GM18519 (cell line): ENCODE results near the gene GNAL.
A peak's percentile ranks its signal among the peaks of the same experiment; 100 is the strongest.
"Not testable (repeated sequence)": the region's sequence is repeated elsewhere in the genome, so short reads cannot be mapped to it uniquely, and the experiment has no call there.

ENCODE experiments used
- ATAC-seq: cut with Tn5 transposase; IDR thresholded peaks from one replicate; pipeline ENCODE4 v1.9.1; 2021; ENCODE audit warnings: mild to moderate bottlenecking, moderate library complexity; ENCODE audit not compliant: unreplicated experiment, low FRiP score

GNAL gene

DNA sequence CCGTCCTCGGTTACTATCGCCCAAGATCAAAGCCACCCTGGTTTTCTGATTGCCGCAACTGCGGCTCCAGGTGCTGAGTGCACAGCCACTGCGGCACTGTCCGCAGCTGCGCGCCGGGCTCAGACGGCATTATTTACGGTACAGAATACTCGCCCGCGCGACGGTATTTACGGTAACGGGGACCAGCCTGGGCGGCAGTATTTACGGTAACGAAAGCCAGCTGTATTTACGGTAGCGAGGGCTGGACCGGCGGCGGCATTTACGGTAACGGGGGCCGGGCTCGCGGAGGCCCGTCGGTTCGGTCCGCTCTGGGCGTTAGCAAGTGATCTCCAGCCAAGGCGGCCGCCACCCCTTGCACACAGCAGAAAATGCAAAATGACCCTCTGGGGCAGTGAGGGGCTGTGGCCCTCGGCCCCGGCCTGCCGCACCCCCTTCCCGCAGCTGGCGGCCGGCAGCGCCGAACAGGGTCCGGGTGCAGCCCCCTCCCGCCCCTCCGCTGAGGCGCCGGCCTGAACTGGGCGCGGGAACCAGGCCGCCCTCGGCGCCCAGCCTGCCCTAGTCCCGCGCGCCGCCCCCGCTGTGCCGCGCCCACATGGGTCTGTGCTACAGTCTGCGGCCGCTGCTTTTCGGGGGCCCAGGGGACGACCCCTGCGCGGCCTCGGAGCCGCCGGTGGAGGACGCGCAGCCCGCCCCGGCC is at the start of gene GNAL:
Gene GNAL, plus strand, starts transcription at position 293 of the 697 bp plus-strand sequence. Its CDS starts 300 bp downstream, at position 593.
- ATAC-seq = peak; percentile 46

DNA sequence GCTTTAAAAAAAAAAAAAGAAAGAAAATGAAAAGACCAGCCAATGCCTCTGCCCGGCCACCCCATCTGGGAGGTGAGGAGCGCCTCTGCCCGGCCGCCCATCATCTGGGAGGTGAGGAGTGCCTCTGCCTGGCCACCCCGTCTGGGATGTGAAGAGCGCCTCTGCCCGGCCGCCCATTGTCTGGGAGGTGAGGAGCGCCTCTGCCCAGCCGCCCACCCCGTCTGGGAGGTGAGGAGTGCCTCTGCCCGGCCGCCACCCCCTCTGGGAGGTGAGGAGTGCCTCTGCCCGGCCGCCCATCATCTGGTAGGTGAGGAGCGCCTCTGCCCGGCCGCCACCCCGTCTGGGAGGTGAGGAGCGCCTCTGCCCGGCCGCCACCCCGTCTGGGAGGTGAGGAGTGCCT is 41.8 kb upstream of the GNAL start:
- ATAC-seq = not testable (repeated sequence)

DNA sequence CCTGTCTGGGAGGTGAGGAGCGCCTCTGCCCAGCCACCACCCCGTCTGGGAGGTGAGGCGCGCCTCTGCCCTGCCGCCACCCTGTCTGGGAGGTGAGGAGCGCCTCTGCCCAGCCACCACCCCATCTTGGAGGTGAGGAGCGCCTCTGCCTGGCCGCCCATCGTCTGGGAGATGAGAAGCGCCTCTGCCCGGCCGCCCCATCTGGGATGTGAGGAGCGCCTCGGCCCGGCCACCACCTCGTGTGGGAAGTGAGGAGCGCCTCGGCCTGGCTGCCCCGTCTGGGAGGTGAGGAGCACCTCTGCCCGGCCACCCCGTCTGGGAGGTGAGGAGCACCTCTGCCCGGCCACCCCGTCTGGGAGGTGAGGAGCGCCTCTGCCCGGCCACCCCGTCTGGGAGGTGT is 41.3 kb upstream of the GNAL start:
- not testable (repeated sequence) for ATAC-seq

DNA sequence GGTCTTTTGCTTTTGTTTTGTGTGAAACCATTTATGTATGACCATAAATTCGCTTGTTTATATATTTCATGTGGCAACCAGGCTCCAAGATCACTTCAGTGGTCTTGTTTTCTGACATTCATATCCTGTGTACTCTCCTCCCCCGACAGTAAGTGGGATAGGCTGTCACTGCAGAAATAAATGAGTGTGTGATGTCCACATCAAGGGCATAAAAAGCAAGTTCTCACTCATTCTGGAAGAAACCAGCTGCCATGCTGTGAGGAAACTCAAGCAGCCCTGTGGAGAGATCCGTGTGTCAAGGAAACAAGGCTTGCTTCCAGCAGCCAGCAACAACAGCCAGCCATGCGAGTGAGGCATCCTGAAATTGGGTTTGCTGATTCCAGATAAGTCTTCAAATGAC is 39.2 kb upstream of the GNAL start:
- no peak for ATAC-seq

DNA sequence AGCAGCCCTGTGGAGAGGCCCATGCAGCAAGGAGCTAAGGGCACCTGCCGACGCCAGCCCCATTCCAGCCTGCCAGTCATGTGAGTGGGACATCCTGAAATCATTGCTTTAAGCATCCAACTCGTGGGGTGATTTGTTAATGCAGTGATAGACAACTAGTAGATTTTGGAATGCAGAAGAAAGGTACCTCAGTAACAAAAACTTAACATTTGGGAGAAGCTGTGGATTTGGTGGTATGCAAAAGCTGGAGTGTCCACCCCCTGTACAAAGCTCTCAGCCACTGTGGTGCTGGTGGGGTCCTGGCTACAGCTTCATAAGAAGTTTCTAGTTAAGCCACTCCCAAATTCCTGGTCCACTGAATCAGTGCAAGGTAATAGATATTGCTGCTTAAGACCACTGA is 37.2 kb upstream of the GNAL start:
- ATAC-seq = no peak

DNA sequence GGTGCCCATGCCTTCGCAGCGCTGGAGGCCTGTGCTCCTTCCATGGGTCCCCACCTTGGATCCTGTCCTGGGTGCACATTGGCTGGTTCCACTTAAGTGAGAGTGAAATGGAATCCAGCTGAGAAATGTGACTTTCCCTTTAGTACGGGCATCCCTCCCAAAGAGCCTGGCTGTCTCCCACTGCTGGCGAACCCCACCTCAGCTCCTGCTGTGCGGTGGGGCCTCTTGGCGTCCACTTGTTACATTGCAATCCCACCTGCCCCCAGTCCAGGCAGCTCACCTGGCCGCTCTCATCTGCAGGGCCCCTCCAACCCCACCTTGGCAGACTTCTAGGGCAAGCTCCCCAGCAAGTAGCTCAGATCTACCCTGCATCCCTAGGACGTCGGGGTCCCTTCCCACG is 35.5 kb upstream of the GNAL start:
- ATAC-seq = no peak

DNA sequence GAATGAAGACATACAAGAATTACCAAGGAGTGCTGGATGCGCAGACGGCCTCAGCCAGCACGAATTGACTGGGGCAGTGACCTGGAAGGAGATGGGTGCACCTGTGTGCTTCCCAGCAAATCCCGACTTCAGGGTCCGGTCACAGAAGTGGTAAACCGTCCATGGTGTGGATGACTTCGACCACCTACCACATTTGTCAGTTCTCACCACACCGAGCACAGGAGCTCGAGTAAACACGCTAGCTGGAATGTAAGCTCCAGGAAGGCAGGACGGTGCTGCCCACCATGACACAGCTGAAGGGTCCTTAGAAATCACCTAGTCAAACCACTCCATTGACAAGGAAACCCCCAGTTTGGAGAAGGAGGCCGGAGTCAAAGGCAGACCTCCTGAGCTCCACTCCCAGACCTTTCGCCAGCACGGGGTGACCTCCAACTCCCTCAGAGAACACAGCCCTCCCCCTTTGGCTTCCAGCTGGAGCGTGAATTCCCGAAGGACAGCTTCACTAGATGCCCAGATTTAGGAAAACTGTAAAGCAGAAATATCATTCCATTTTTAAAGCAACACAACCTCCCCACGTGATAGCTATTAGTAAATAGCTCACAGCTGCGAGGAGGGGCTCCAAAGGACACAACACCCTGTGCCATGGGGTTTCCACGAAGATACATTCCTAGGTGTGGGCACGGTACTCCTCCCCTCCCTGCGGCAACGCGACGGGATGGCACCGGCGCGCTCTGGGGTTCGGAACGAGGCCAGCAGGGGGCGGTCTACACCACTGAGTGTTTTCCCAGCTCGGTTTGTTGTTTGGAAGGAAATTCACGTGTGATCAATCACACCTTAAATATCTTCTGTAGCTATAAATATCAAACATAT is 34.1 kb upstream of the GNAL start:
- ATAC-seq = no peak

DNA sequence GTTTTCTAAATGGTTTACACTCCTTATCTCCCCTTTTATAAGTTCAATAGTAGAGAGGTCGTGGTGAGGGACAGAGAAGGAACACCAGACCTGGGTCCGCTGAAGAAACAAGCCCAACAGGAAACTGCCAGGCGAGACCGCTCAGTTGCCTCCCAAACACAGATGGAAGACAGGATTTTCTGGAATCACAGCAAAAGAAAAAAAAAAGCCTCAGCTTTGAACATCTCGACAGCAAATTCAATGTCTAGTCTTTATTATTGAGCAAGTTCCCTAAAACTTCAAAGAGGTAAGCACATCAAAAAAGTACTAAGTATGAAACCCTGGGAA is 33.5 kb upstream of the GNAL start:
- ATAC-seq = no peak

DNA sequence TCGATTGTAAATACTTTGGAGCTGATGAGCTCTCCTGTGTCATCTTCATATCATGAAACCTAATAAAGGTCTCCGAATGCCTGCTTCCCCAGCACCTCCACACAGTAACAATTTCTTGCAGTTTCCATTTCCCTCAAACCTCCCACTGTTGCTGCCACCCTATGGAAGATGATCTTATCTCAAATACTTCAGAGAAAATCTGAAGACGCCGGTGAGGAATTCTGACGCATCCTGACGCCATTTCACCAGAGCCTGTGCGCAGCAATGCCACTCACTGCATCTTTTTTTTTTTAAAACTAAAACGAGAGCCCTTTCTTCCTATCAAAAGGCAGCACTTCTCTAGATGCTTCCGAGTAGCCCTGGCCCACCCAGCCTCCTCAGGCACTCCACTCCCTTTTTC is 31.9 kb upstream of the GNAL start:
- ATAC-seq = no peak

DNA sequence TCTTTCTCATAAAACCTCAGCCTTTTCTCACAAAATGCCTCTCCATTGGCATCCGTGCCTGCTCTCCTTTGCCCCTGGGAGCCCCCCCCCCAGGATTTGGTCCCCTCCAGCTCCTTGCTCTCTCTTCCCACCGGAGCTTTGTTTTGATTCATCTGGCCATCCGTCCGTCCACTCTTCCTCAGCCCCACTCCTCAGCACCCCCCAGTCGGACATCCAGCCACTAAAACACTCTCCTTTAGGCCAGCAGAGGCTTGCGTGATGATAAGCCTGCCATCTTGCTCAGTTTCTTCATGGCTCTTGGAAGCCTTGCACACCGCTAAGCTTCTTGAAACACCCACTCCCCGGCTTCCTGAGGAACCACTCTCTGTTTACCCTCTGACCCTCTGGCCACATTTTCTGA is 31.5 kb upstream of the GNAL start:
- ATAC-seq = no peak

DNA sequence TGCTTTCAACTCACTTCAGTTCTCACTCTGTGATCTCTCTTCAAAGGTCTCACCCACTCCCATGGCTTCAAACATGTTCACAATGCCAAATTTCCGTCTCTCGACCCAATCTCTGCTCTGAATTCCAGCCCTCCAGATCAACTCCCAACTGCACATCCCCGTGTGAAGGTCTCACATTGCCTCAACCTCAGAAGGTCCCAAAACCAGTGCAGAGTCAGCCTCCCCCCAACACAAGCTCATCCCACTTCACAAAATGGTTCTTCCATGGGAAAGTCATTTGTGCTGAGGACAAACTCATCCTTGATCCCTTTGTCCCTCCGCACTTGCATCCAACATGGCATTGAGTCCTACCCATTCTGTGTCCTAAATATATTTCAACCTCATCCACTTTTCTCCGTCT is 31.0 kb upstream of the GNAL start:
- no peak for ATAC-seq

DNA sequence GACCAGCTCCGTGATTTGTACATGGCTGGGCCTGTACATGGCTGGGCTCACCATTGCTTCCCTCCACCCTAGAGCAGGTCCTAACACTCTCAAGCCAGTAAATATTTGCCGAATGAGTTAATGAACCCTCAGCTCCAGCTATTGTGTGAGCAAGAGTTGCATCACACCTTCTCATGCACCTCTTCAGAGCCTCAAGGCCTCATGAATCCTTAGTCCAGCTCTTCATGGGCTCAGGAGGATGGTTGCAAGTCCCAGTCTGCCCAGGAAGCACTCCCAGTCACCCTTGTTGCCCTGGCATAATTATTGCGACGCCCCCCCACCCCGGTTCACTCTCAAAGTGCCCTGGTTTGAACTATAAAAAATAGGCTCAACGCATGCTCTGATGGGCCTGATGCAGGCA is 30.1 kb upstream of the GNAL start:
- no peak for ATAC-seq

DNA sequence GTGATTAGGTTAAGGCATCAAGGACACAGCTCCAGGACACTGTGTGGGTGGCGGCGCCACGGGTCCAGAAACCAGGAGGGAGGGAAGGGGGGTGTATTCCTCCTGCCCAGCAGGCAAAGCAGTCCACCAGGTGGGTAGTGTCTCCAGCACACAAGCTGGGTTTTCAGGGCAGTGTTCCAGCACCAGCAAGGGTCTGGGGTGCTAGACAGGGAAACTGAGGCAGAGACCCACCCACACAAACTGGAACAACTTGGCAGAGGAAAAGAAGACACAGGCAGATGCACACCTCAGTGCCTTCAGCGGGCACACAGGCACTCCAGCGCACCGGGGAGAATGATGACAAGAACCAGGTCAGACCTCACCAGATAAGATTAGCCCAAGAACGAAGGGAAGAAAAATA is 28.4 kb upstream of the GNAL start:
- no peak for ATAC-seq

DNA sequence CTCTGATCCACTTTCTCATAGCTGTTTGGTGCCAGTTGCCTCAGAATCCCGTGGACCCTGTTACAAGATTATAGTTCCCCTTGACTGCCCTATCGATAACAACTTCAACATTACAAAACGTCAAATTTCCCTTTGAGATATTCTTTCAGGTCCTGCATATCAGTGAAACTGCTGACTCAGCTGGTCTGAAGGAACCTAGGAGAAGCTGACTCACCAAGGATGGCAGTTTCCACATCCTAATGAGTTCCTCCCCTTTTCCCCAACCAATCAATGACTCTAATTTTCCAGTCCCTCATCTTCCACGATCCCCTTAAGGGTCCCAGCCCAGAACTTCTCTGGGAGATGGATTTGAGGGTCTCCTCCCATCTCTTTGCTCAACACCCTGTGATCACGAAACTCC is 27.6 kb upstream of the GNAL start:
- no peak for ATAC-seq

DNA sequence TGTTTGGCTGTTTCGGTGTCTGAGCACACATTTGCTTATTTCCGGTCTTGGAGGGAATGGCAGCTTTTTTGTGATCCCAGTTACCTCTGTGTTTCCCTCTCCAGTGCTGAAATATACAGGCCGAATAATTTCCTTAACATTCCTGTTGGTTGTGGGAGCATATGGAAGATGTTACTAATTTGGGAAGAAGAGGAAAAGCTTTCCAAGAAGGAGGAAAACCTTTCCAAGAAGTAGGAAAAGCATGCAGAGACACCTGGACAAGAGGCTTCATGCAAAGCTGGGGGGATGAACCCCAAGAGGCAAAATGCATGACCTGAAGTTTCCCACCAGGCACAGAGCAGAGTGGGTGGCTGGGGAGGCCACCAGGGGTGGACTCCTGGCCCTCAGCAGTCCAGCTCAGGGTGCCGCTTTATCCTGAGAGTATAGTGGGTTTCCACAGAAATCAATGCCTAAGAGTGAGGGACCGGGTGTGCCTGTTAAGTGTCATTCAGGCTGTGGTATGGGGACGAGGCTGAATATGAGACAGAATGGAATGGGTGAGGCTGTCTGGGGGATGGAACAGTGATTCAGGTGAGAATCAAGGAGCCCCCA is 25.5 kb upstream of the GNAL start:
- ATAC-seq = no peak

DNA sequence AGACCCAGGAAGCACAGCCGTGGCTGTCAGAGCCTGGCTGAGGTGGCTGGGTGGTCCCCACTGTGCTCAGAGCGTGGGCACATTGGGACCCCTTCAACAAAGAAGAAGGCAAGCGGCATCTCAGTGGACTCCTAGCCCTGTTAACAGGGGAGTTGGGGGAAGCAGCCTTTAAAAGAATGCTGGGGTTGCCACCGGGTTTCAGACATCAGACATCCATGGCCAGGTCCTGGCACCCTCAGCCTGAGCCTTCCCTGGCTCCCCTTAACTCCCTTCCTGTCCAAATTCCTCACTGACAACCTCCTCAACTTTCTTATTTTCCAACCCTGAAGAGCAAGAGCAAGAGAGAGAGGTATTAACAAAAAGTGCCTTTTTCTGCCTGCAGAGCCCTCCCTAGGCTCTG is 24.8 kb upstream of the GNAL start:
- ATAC-seq = no peak

DNA sequence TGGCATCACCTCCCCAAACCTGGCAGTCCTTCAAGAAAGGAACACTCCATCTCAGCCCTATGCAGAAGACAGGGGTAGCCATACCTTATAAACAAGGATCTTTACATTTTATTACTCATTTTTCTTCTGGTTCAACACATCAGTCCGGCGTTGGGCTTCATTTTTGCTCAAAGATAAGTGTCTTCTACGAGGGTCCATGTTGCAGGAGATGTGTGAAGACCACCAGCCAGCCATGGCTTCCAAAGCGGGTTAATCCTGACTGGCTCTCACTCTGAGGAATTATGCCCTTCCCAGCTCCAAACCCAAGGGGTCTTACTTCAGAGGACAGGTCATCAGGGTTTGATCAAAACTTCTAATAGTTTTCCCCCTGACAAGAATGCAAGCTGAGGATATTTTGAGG is 23.9 kb upstream of the GNAL start:
- ATAC-seq = no peak

DNA sequence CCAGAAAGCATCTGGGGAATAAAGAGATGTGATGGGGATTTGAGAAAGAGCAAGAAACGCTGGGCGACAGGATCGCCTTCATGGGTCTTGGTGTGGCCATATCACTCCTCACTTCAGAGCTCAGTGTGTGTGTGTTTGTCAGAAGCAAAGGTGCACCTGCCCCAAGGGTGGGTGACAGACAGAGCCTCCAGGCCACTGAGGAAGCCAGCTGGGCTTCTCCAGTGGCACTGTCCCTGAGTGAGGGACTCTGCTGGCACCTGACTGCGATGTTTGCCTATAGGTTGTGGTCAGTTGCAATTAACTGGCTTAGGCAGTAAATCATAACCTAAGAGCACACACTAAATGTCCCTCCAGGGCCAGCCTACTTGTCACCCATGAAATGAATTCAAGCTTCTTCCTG is 23.5 kb upstream of the GNAL start:
- ATAC-seq = no peak

DNA sequence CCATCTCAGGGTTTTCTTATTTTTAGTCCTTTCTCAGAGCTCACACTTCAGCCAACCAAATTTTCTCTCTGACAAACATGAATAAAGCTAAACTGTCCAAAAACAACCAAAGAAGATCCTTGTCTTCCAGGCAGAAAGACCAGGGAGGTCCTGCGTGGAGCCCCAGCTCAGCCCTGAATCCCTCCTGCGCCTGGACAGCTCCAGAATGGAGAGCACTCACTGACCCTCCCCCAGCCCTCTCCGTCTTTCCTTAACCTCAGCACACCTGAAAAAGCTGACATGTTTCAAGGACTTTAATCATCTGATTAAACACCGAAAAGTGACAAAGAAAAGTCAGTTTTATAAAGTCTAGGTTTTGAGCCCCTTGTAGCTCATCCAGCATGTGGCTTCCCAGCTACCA is 22.9 kb upstream of the GNAL start:
- no peak for ATAC-seq

DNA sequence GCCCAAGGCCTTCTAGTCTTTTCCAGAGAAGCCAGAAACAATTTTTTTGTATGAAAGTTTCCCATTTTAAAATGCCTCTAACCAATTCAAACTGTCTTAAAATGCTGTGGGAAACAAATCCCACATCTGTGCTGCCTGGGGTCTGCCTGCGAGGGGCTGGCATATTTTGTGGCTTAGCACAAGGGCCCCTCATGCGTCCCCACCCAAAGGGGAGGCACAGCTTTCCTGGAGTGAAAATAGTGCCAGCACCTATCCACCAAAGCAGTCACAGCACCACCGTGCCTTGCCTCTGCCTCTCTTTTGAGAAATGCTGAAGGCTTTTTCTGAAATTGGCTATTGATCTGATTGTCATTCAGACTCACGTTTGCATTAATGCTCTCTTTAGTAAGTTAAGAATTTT is 22.2 kb upstream of the GNAL start:
- no peak for ATAC-seq

DNA sequence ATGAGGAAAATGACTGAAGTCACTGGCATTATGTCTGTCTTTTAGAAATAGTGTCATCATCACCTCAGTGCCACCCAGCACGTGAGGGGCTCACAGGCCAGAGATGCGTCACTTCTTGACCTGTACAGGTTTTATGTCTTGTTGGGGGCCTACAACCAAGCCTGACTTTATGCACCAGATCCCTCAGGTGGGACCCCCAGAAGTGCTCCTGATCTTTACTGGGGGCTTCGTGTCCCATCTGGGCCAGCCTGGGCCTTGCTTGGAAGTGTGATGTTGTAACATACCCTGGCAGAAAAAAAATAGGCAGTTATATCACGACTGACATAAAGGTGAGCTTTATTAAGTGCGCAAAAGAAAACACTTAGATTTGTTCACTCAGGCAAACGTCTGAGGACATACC is 21.5 kb upstream of the GNAL start:
- no peak for ATAC-seq
